Type B pancreatic cell (in vitro differentiated cells): ENCODE measurements around the gene MYOG. TPM values are rescaled to one million over a fixed set of nuclear protein-coding genes. Genes with fewer than 3 reads are reported as not detected.

ENCODE experiments used
- DNase-seq: peaks from one replicate; pipeline ENCODE4 v3.0.0; 2021; ENCODE audit warnings: mixed read lengths; ENCODE audit not compliant: unreplicated experiment; ENCODE audit errors: extremely low spot score
- H3K27ac Mint-ChIP-seq: 2 replicates; pipeline ENCODE4 v1.8.0; 2021; ENCODE audit warnings: mild to moderate bottlenecking, mixed read lengths
- H3K27me3 Mint-ChIP-seq: 2 replicates; pipeline ENCODE4 v1.8.0; 2021; ENCODE audit warnings: mixed read lengths
- H3K36me3 Mint-ChIP-seq: 2 replicates; pipeline ENCODE4 v1.8.0; 2021; ENCODE audit warnings: mixed read lengths
- H3K4me1 Mint-ChIP-seq: one replicate; pipeline ENCODE4 v1.8.0; 2021; ENCODE audit warnings: mixed read lengths; ENCODE audit not compliant: unreplicated experiment
- H3K4me3 Mint-ChIP-seq: 2 replicates; pipeline ENCODE4 v1.8.0; 2021; ENCODE audit warnings: mild to moderate bottlenecking, mixed read lengths
- H3K9me3 Mint-ChIP-seq: 2 replicates; pipeline ENCODE4 v1.8.0; 2021; ENCODE audit warnings: mixed read lengths
- CTCF ChIP-seq: fragments of 200-600 bp; sonication (generic); conservative IDR thresholded peaks from 2 replicates; pipeline ENCODE4 v1.5.0; 2021; ENCODE audit warnings: antibody characterized with exemption, mild to moderate bottlenecking
- total RNA-seq: library from RNA; stranded (reverse); gene quantifications from 2 replicates; pipeline ENCODE4 v1.2.1, GENCODE V29; 2021; ENCODE audit warnings: low replicate concordance

MYOG gene
- total RNA-seq, 1 donor from 2014 or later = 2.1 TPM

- peaks cover 26% of the 10 kb centered on the region for H3K4me1 Mint-ChIP-seq
- DNase-seq = no peak
- H3K4me3 Mint-ChIP-seq = no peak overlapping the region
- no peaks in the 10 kb centered on the region for H3K9me3 Mint-ChIP-seq
- TF ChIP-seq CTCF = no peak
- H3K27me3 Mint-ChIP-seq = peaks cover 32% of the 10 kb centered on the region
- H3K27ac Mint-ChIP-seq = no peak overlapping the region
- no peaks in the 10 kb centered on the region for H3K36me3 Mint-ChIP-seq
Observed at GRCh38 chr1:203041351-203041932, 44.4 kb downstream of the MYOG start.

- Mint-ChIP-seq H3K27me3 (peaks cover 34% of the 10 kb centered on the region), H3K36me3 (no peaks in the 10 kb centered on the region)
Observed at GRCh38 chr1:203040513-203041275, 45.1 kb downstream of the MYOG start.

GRCh38 chr1:203039609-203040512 lies 46.0 kb downstream of the MYOG start:
- H3K4me3 Mint-ChIP-seq = no peak overlapping the region
- H3K9me3 Mint-ChIP-seq = no peaks in the 10 kb centered on the region
- TF ChIP-seq CTCF = peak; percentile 50
- peaks cover 36% of the 10 kb centered on the region for H3K27me3 Mint-ChIP-seq
- H3K36me3 Mint-ChIP-seq = no peaks in the 10 kb centered on the region
- H3K4me1 Mint-ChIP-seq = peaks cover 23% of the 10 kb centered on the region
- DNase-seq = no peak
- no peak overlapping the region for H3K27ac Mint-ChIP-seq

More at GRCh38 chr1:203040513-203041275, 45.1 kb downstream of the MYOG start:
- Mint-ChIP-seq H3K9me3 (no peaks in the 10 kb centered on the region), H3K4me1 (peaks cover 26% of the 10 kb centered on the region), H3K27ac (no peak overlapping the region), H3K4me3 (no peak overlapping the region)
- no peak for DNase-seq
- no peak for TF ChIP-seq CTCF

GRCh38 chr1:203038891-203039608 lies 46.8 kb downstream of the MYOG start:
- no peak for DNase-seq
- Mint-ChIP-seq H3K27ac (no peak overlapping the region), H3K9me3 (no peaks in the 10 kb centered on the region), H3K4me3 (no peak overlapping the region), H3K36me3 (no peaks in the 10 kb centered on the region), H3K4me1 (peaks cover 16% of the 10 kb centered on the region), H3K27me3 (peaks cover 31% of the 10 kb centered on the region)
- peak; percentile 95 for TF ChIP-seq CTCF

- Mint-ChIP-seq H3K4me1 (peaks cover 16% of the 10 kb centered on the region), H3K4me3 (no peak overlapping the region), H3K9me3 (no peaks in the 10 kb centered on the region), H3K27me3 (peaks cover 34% of the 10 kb centered on the region), H3K36me3 (no peaks in the 10 kb centered on the region), H3K27ac (no peak overlapping the region)
- no peak for DNase-seq
- TF ChIP-seq CTCF = no peak
Observed at GRCh38 chr1:203038217-203038741, 47.5 kb downstream of the MYOG start.
